ENCODE data around the gene MYOM1. TPM values are rescaled to one million over a fixed set of nuclear protein-coding genes. Genes with fewer than 3 reads are reported as not detected.
"Not testable (repeated sequence)": the region's sequence is repeated elsewhere in the genome, so short reads cannot be mapped to it uniquely, and the experiment has no call there.

Gene MYOM1
- total RNA-seq, 2 experiments from 2014 or later: 2.7 to 3.3 TPM

GRCh38 chr18:3207565-3207964 is 12.2 kb downstream of the MYOM1 start:
- Mint-ChIP-seq H3K4me3 (no peak overlapping the region), H3K27ac (no peak overlapping the region), H3K36me3 (peaks cover 7% of the 10 kb centered on the region), H3K27me3 (no peaks in the 10 kb centered on the region), H3K4me1 (peaks cover 2% of the 10 kb centered on the region), H3K9me3 (peaks cover 8% of the 10 kb centered on the region)
- ATAC-seq (ENCODE audit: low read depth) (no peak), DNase-seq (no peak)
- POLR2A ChIA-PET: no interaction called here

GRCh38 chr18:3205239-3205638 is 14.5 kb downstream of the MYOM1 start:
- Mint-ChIP-seq H3K27me3 (no peaks in the 10 kb centered on the region), H3K4me3 (no peak overlapping the region), H3K27ac (no peak overlapping the region), H3K36me3 (peaks cover 7% of the 10 kb centered on the region), H3K9me3 (peaks cover 8% of the 10 kb centered on the region), H3K4me1 (peaks cover 2% of the 10 kb centered on the region)
- ATAC-seq (ENCODE audit: low read depth) (no peak), DNase-seq (no peak)
- POLR2A ChIA-PET: no interaction called here

- Mint-ChIP-seq H3K4me1 (no peaks in the 10 kb centered on the region), H3K9me3 (peaks cover 5% of the 10 kb centered on the region), H3K27ac (no peak overlapping the region), H3K27me3 (no peaks in the 10 kb centered on the region), H3K4me3 (no peak overlapping the region), H3K36me3 (peaks cover 4% of the 10 kb centered on the region)
- no peak for ATAC-seq (ENCODE audit: low read depth)
- no peak for DNase-seq
- POLR2A ChIA-PET: no interaction called here
These were observed 19.7 kb downstream of the MYOM1 start for GRCh38 chr18:3199942-3200645.

- H3K4me1 Mint-ChIP-seq; ATAC-seq (ENCODE audit: low read depth); H3K4me3 Mint-ChIP-seq; DNase-seq; H3K27ac Mint-ChIP-seq; H3K9me3 Mint-ChIP-seq; H3K27me3 Mint-ChIP-seq; H3K36me3 Mint-ChIP-seq: not testable (repeated sequence)
- POLR2A ChIA-PET: interaction anchor here (0.6 kb wide), 1 partner anchor 40 kb away, joined by 3 read pairs; no protein-coding TSS in a partner anchor
These were observed 21.4 kb downstream of the MYOM1 start for GRCh38 chr18:3198260-3198860.

- POLR2A ChIA-PET: no interaction called here
- H3K27me3 Mint-ChIP-seq: no peaks in the 10 kb centered on the region
- no peak overlapping the region for H3K4me3 Mint-ChIP-seq
These were observed 24.7 kb downstream of the MYOM1 start for GRCh38 chr18:3194947-3195612.

GRCh38 chr18:3193331-3193730 is 26.4 kb downstream of the MYOM1 start:
- no peaks in the 10 kb centered on the region for H3K27me3 Mint-ChIP-seq
- H3K36me3 Mint-ChIP-seq: no peaks in the 10 kb centered on the region
- no peaks in the 10 kb centered on the region for H3K4me1 Mint-ChIP-seq
- no peak for ATAC-seq (ENCODE audit: low read depth)
- POLR2A ChIA-PET: interaction anchor here (0.6 to 1.0 kb wide), 2 partner anchors 14 to 46 kb away, joined by 3 to 6 read pairs; no protein-coding TSS in a partner anchor
- no peak overlapping the region for H3K4me3 Mint-ChIP-seq
- no peak for DNase-seq
- H3K9me3 Mint-ChIP-seq: no peaks in the 10 kb centered on the region
- H3K27ac Mint-ChIP-seq: no peak overlapping the region

More at GRCh38 chr18:3194947-3195612, 24.7 kb downstream of the MYOM1 start:
- DNase-seq (no peak), ATAC-seq (ENCODE audit: low read depth) (no peak)
- H3K9me3 Mint-ChIP-seq: no peaks in the 10 kb centered on the region
- H3K4me1 Mint-ChIP-seq: no peaks in the 10 kb centered on the region
- H3K36me3 Mint-ChIP-seq: no peaks in the 10 kb centered on the region
- H3K27ac Mint-ChIP-seq: no peak overlapping the region

- DNase-seq: no peak
- Mint-ChIP-seq H3K4me3 (no peak overlapping the region), H3K4me1 (no peaks in the 10 kb centered on the region), H3K27ac (no peak overlapping the region), H3K27me3 (no peaks in the 10 kb centered on the region), H3K36me3 (no peaks in the 10 kb centered on the region), H3K9me3 (no peaks in the 10 kb centered on the region)
- ATAC-seq (ENCODE audit: low read depth): no peak
- POLR2A ChIA-PET: interaction anchor here (0.6 to 1.0 kb wide), 2 partner anchors 14 to 47 kb away, joined by 3 to 6 read pairs; no protein-coding TSS in a partner anchor
These were observed 27.0 kb downstream of the MYOM1 start for GRCh38 chr18:3192752-3193151.

- H3K36me3 Mint-ChIP-seq: no peaks in the 10 kb centered on the region
These were observed 27.5 kb downstream of the MYOM1 start for GRCh38 chr18:3192286-3192685.

GRCh38 chr18:3190610-3191009 is 29.2 kb downstream of the MYOM1 start:
- no peaks in the 10 kb centered on the region for H3K9me3 Mint-ChIP-seq
- H3K27me3 Mint-ChIP-seq: no peaks in the 10 kb centered on the region
- no peak overlapping the region for H3K4me3 Mint-ChIP-seq
- no peak overlapping the region for H3K27ac Mint-ChIP-seq
- no peak for ATAC-seq (ENCODE audit: low read depth)
- H3K36me3 Mint-ChIP-seq: peaks cover 2% of the 10 kb centered on the region
- peaks cover 2% of the 10 kb centered on the region for H3K4me1 Mint-ChIP-seq
- DNase-seq: no peak
- POLR2A ChIA-PET: no interaction called here

More at GRCh38 chr18:3192286-3192685, 27.5 kb downstream of the MYOM1 start:
- POLR2A ChIA-PET: interaction anchor here (1.0 kb wide), 1 partner anchor 13 kb away, joined by 3 read pairs; no protein-coding TSS in a partner anchor
- DNase-seq (no peak), ATAC-seq (ENCODE audit: low read depth) (no peak)
- Mint-ChIP-seq H3K27ac (no peak overlapping the region), H3K4me3 (no peak overlapping the region), H3K9me3 (no peaks in the 10 kb centered on the region), H3K4me1 (no peaks in the 10 kb centered on the region), H3K27me3 (no peaks in the 10 kb centered on the region)

GRCh38 chr18:3189884-3190283 is 29.9 kb downstream of the MYOM1 start:
- Mint-ChIP-seq H3K4me1 (peaks cover 2% of the 10 kb centered on the region), H3K36me3 (peaks cover 2% of the 10 kb centered on the region), H3K27ac (no peak overlapping the region), H3K27me3 (no peaks in the 10 kb centered on the region), H3K9me3 (no peaks in the 10 kb centered on the region), H3K4me3 (no peak overlapping the region)
- no peak for DNase-seq
- ATAC-seq (ENCODE audit: low read depth): no peak
- POLR2A ChIA-PET: no interaction called here

GRCh38 chr18:3186678-3187658 is 32.8 kb downstream of the MYOM1 start:
- Mint-ChIP-seq H3K4me1 (peaks cover 2% of the 10 kb centered on the region), H3K9me3 (no peaks in the 10 kb centered on the region), H3K36me3 (peaks cover 2% of the 10 kb centered on the region), H3K27me3 (no peaks in the 10 kb centered on the region), H3K27ac (no peak overlapping the region), H3K4me3 (no peak overlapping the region)
- DNase-seq (no peak), ATAC-seq (ENCODE audit: low read depth) (no peak)
- POLR2A ChIA-PET: interaction anchor here (0.6 kb wide), 1 partner anchor 59 kb away, joined by 3 read pairs; no protein-coding TSS in a partner anchor

GRCh38 chr18:3184275-3184963 is 35.3 kb downstream of the MYOM1 start:
- no peaks in the 10 kb centered on the region for H3K9me3 Mint-ChIP-seq
- no peak overlapping the region for H3K27ac Mint-ChIP-seq
- no peak overlapping the region for H3K4me3 Mint-ChIP-seq
- peaks cover 2% of the 10 kb centered on the region for H3K27me3 Mint-ChIP-seq
- no peak for DNase-seq
- H3K36me3 Mint-ChIP-seq: peaks cover 2% of the 10 kb centered on the region
- ATAC-seq (ENCODE audit: low read depth): no peak
- peaks cover 3% of the 10 kb centered on the region for H3K4me1 Mint-ChIP-seq
- POLR2A ChIA-PET: no interaction called here

All from activated naive CD8-positive, alpha-beta T cell treated with anti-CD3 and anti-CD28 coated beads, Interleukin-2, amount 10 ng/mL, durations not matched to agents 7 days and 5 days (primary cell).